NCI-H2196 (cell line): ENCODE measurements around the gene IL19.
A peak's percentile ranks its signal among the peaks of the same experiment; 100 is the strongest.

Experiments used
- DNase-seq: peaks from one replicate; lab custom pipeline; 2025; ENCODE audit not compliant: unreplicated experiment; lab: John Stamatoyannopoulos, UW

Gene IL19

GRCh38 chr1:206797534-206798383 is 27.2 kb downstream of the IL19 start:
- DNase-seq, result no peak

- DNase-seq, result no peak
Measured at GRCh38 chr1:206798384-206798996, 27.9 kb downstream of the IL19 start.

DNA sequence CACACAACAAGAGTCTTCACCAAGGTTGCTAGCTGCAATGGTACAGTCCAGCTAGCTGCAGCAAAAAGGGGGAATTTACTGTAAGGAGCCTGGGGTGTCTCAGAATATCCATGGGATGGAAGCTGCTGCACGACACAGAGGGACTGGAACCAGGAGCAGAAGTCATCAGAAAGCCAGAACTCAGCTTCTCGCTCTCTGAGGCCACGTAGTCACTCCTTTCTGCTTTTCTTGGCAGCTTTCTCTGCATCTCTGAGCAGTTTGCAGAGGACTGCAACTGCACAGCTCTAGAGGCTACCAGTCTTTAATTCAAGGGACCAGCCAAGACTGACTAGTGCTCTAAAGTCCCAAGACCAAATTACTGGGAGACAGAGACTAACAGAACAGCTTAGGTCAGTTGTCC is 28.7 kb downstream of the IL19 start:
- no peak for DNase-seq

- DNase-seq, result no peak
Measured at GRCh38 chr1:206800411-206800810, 29.8 kb downstream of the IL19 start.

DNA sequence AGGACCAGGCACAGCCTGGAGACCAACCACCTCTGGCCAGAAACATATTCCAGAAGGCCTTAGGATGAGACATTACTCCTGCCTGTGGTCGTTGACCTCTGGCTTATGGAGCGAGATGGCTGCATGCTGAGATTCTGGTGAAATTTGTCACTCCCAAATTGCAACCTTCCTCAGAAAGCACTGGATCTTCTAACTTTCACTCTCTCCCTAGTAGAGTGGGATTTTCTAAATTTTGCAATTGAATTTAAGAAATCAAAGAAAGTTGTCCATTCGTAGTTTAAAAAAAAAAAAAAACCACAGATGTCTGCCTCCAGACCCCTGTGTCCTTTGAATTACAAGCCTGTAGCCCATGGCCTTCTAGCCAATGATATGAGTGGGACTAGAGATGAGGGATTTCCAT is 30.3 kb downstream of the IL19 start:
- no peak for DNase-seq

- DNase-seq, result no peak
Measured at GRCh38 chr1:206801467-206801866, 30.9 kb downstream of the IL19 start.

- DNase-seq, result no peak
Measured at GRCh38 chr1:206802401-206802800, 31.8 kb downstream of the IL19 start.

DNA sequence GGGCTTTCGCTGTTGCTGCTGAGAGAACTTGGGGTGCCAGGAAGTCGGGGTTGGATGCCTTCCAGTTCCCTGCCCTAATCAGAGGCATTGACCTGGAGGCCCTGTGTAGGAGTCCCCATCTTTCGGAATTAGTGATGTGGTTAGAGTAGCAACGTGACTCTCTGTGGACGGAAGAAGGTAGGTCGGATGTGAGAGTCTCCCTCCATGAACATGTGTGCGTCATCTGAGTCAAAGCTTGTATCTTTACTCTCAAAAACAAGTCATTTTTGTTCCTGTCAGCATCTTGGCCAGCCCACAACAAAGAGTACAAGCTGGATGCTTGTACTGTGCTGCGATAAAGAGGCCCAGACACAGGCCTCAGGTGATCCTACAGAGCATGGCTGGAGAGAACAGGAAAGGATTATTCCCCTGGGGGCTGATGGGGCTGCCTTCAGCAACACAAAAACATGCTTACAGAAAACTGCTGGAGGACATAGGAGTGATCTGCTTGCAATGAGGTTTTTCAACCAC is 32.7 kb downstream of the IL19 start:
- no peak for DNase-seq

DNA sequence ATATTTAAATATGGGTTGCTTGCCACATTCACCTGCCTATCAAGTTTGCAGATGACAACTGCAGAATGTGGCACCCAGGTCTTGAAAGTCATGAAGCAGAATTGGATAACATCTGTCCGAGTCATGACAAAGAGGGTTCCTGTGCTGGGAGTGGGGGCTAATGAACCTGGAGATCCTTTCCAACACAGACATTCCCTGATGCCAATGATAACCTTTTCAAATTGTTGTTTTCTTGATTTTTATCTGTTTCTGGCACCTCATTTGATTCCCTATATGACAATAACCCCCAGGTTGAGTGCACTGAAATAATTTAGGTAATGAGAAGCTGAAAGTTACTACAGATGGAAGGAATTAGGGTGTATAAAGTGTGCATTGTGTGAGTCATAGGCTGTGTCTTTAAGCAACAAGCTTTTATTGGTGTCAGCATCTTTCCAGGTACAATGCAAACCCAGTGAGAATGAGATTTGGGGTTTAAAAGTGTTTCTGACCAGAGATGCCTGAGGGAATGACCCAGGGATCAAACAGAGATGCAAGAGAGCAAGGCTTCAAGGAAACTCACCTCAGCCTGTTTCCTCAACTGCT is 33.7 kb downstream of the IL19 start:
- no peak for DNase-seq

DNA sequence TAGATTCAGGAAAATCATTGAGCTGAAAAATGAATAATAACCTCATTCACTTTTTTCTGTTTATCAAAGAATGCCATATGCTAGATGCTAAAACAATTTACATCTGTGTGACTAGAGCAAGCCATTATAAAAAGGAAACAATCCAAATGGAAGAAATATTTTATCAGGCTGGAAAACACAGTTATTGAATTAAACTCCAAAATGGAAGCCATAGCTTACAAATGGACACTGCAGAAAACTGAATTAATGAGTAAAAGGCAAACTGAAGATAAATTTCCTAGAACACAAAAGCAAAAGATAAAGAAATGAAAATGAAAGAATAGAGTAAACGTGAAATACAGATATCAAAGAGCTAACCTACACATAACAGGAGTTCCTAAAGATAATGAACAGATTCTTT is 34.8 kb downstream of the IL19 start:
- DNase-seq, result no peak

DNA sequence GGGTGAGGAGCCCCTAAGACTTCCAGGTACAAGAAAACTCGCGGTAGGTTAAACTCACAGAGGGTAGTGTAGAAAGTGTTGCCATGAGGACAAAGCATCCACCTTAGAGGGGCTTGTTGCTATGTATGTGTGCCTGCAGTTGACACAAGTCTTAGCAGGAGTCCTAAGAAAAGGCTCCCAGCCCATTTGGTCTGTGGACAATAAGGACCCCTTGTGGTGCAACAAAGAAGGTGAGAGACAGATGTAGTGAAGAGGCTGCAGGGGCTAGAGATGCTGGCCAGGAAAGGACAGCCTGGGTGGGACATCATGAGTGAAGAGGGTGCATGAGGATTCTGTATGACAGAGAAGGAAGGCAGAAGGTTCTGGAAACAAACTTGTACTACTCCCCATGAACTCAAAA is 38.0 kb downstream of the IL19 start:
- no peak for DNase-seq

GRCh38 chr1:206809504-206810084 is 39.0 kb downstream of the IL19 start:
- DNase-seq, result peak; percentile 14

DNA sequence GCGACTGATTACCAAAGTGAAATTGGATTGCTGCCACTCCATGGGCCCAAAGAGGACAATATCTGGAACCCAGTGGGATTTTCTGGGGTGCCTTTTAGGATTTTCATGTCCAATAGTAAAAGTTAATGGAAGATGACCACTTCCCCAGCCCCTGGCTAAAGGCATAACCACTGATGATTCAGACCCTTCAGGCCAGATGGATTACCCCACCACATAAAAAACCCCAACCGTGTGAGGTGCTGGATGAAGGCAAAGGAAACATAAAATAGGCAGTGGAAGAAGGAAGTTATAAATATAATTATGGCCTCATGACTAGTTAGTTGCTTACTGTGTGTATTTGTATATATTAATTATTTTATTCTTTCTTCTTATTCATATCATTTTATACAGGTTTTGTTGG is 41.9 kb downstream of the IL19 start:
- DNase-seq, result no peak

DNA sequence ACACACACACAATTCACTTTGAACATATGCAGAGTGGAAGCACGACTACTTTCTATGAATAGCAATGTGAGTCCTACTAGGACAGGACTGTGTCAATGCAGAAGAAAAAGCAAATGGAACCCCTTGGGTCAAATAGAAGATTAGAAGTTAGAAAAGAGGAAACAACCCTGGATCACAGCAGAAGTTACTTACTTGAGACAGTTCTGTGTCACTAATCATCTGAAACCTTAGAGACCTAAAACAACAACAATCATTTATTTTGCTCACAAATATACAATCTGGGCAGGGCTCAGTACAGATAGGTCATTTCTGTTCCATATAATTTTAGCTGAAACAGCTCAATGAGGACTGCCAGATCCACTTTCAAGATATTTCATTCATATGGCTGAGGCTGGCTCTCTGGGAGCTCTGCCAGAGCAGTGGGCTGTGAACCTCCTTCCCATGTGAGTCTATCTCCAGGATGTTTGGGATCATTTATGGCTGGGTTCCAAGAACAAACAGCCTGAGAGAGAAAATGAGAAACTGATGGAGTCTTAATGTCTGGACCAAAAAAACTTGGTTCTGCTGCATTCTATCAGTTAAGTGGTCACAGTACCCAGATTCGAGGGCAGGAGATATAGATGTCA is 44.3 kb downstream of the IL19 start:
- peak; percentile 74 for DNase-seq

- DNase-seq, result no peak
Measured at GRCh38 chr1:206816390-206817287, 46.1 kb downstream of the IL19 start.

GRCh38 chr1:206821493-206821892 is 50.9 kb downstream of the IL19 start:
- DNase-seq, result peak; percentile 39

GRCh38 chr1:206823727-206824126 is 53.2 kb downstream of the IL19 start:
- no peak for DNase-seq

DNA sequence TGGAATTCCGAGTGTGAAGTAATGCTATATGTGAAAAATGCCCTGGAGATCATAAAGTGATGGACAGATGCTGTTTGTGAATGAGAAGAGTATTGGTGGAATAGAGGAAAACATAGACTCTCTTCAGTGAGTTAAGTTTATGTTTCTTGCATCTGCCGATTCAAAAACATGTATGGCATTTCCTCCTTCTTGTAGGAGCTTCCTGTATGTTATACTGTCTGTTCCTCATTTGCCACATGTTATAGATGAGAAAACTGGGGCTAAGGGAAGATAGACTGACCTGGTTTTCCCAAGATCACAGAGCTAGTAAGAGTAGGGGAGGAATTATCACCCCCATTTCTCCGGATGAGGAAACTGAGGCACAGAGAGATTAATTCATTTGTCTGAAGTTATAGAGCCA is 53.8 kb downstream of the IL19 start:
- no peak for DNase-seq

GRCh38 chr1:206826394-206826793 is 55.8 kb downstream of the IL19 start:
- no peak for DNase-seq

DNA sequence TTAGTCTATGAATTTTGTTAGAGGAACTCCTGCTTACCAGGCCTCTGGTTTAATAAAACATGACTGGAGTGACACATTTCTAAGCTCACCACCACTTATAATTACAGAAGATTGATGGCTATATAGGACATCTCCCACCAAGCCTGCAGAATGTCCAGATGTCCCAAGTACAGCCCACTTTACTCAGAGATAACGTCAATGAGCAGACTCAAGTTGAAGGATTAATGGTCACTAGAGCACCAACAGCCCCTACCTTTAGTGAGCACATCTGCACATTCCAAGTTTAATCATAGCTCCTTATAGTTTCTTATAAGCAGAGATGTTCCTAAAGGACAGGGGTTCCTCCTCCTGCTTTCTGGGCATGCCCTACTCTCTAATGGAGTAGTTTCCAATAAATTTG is 57.5 kb downstream of the IL19 start:
- DNase-seq, result no peak
